ENCODE data around the gene LRP1.

DNA sequence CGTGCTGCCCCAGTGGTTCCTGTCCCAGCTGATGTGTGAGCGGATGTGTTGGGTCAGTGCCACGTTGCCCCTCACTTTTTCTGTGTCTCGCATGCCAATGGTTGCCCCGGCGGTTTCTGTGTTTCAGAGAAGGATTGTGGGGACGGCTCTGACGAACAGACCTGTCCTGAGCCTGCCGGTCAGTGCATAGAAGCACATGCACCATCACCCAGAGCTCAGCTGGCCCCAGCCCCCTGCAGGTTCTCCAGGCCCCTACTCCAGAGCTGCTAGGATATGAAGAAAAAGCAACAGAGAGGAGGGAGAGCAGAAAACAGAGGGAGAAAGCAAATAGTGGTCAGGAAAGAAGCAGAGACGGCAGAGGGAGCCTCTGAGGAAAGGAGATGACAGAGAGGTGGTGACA is 39.8 kb downstream of the LRP1 start:
- TF ChIP-seq ESRRG (CRISPR knock-in tag; IDR thresholded peaks at IDR 0.05) (no peak), TOX (CRISPR knock-in tag; IDR thresholded peaks at IDR 0.05; ENCODE audit: borderline replicate concordance) (no peak), ARNTL (CRISPR knock-in tag; IDR thresholded peaks at IDR 0.05; ENCODE audit: borderline replicate concordance, low read depth) (no peak)
